Body of pancreas (tissue), 4 donors: Measurements from ENCODE around the gene CATSPER1. TPM values are rescaled to one million over a fixed set of nuclear protein-coding genes. Genes with fewer than 3 reads are reported as not detected.

Experiments
- ATAC-seq: fragments of 150-250 bp; one replicate; pipeline ENCODE4 v1.9.1; 2016
- DNase-seq, 4 donors: peaks; one replicate each; pipeline ENCODE4 v3.0.0-alpha.2; 2019
- H3K27ac ChIP-seq, 4 donors: fragments of 200-600 bp; sonication (generic); 1 replicate in 3 of 4; 2 replicates in 1 of 4; pipeline versions ENCODE4 v1.5.1 to v1.6.1; 2016 to 2019; ENCODE audit warnings: mild to moderate bottlenecking in 1 of 4, mixed read lengths in 1 of 4, moderate library complexity in 1 of 4
- H3K27me3 ChIP-seq, 2 donors: fragments of 200-600 bp; sonication (generic); one replicate each; pipeline ENCODE4 v1.6.0; 2016; ENCODE audit warnings: mild to moderate bottlenecking in 1 of 2
- H3K36me3 ChIP-seq, 2 donors: fragments of 200-600 bp; sonication (generic); replicated peaks in 1 of 2; 2 replicates each; pipeline ENCODE4 v1.5.1; 2016; ENCODE audit warnings: low read depth in 2 of 2; ENCODE audit not compliant: insufficient read depth in 1 of 2
- H3K4me1 ChIP-seq: fragments of 200-600 bp; sonication (generic); one replicate; pipeline ENCODE4 v1.6.0; 2016
- H3K4me3 ChIP-seq, 2 donors: fragments of 200-600 bp; sonication (generic); 1 replicate in 1 of 2; 2 replicates in 1 of 2; pipeline ENCODE4 v1.5.1; 2016 to 2019
- H3K9me3 ChIP-seq, 3 donors: fragments of 200-600 bp; sonication (generic); 1 replicate in 2 of 3; 2 replicates in 1 of 3; pipeline ENCODE4 v1.5.1; 2016
- POLR2A ChIP-seq, 3 donors: fragments of 450-650 bp; IDR thresholded peaks; one replicate each; pipeline ENCODE4 v1.6.1; 2016; ENCODE audit warnings: antibody characterized with exemption in 3 of 3, mild to moderate bottlenecking in 2 of 3
- WGBS, 2 donors: methylation state at CpG; one replicate each; pipeline ENCODE4 v1.1.5; 2017; 5-methylcytosine and 5-hydroxymethylcytosine counted together
- intact Hi-C: fragments of 100-400 bp; cut with DNase I; formaldehyde crosslinking; loops from one replicate; pipeline ENCODE4 v1.15.1; 2023
- total RNA-seq, 2 donors: library from RNA; depleted of rRNA; stranded (reverse); fragments of >200 nt; gene quantifications; one replicate each; pipeline ENCODE4 v1.1.0, GENCODE V29; 2016
- TF ChIP-seq, protein P1 (sequence below), 7 experiments: fragments of 450-650 bp in 4 of 7; fragments of 200-600 bp in 3 of 7; sonication (generic) in 3 of 7; IDR thresholded peaks; one replicate each; pipeline ENCODE4 v1.5.1; 2016 to 2019; ENCODE audit warnings: antibody characterized with exemption in 7 of 7

Gene CATSPER1
- total RNA-seq, 2 donors from 2014 or later = not detected

GRCh38 chr11:66017321-66017720 is 9.0 kb downstream of the CATSPER1 start:
- no peak for ATAC-seq

GRCh38 chr11:66016793-66017177 is 9.5 kb downstream of the CATSPER1 start:
- no peak for ATAC-seq
- intact Hi-C loops = no loop called here
- DNase-seq = no peak

More at GRCh38 chr11:66017321-66017720, 9.0 kb downstream of the CATSPER1 start:
- Histone ChIP-seq H3K9me3 (no peaks in the 10 kb centered on the region), H3K36me3 (no peaks in the 10 kb centered on the region), H3K4me1 (peaks cover 4% of the 10 kb centered on the region), H3K4me3 (no peak overlapping the region), H3K27me3 (no peaks in the 10 kb centered on the region), H3K27ac (no peak overlapping the region)
- TF ChIP-seq, protein P1, sequence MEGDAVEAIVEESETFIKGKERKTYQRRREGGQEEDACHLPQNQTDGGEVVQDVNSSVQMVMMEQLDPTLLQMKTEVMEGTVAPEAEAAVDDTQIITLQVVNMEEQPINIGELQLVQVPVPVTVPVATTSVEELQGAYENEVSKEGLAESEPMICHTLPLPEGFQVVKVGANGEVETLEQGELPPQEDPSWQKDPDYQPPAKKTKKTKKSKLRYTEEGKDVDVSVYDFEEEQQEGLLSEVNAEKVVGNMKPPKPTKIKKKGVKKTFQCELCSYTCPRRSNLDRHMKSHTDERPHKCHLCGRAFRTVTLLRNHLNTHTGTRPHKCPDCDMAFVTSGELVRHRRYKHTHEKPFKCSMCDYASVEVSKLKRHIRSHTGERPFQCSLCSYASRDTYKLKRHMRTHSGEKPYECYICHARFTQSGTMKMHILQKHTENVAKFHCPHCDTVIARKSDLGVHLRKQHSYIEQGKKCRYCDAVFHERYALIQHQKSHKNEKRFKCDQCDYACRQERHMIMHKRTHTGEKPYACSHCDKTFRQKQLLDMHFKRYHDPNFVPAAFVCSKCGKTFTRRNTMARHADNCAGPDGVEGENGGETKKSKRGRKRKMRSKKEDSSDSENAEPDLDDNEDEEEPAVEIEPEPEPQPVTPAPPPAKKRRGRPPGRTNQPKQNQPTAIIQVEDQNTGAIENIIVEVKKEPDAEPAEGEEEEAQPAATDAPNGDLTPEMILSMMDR (IDR thresholded peaks at IDR 0.05) = no peak
- no peak for TF ChIP-seq POLR2A (IDR thresholded peaks at IDR 0.05)
- no peak for DNase-seq
- intact Hi-C loops = no loop called here
- 72% methylated on average over 4 of the region's 4 CpGs for WGBS, 2 donors

GRCh38 chr11:66015936-66016792 is 10.1 kb downstream of the CATSPER1 start:
- H3K27ac ChIP-seq = no peak overlapping the region
- H3K36me3 ChIP-seq = no peaks in the 10 kb centered on the region
- H3K4me1 ChIP-seq = no peaks in the 10 kb centered on the region
- TF ChIP-seq POLR2A (IDR thresholded peaks at IDR 0.05) = no peak
- TF ChIP-seq, protein P1 (IDR thresholded peaks at IDR 0.05) = no peak
- H3K27me3 ChIP-seq = no peaks in the 10 kb centered on the region
- WGBS, 2 donors = 82 to 87% methylated on average over 10 to 18 of the region's 18 CpGs
- ATAC-seq (no peak), DNase-seq (no peak)
- intact Hi-C loops = no loop called here
- no peak overlapping the region for H3K4me3 ChIP-seq
- no peaks in the 10 kb centered on the region for H3K9me3 ChIP-seq

More at GRCh38 chr11:66016793-66017177, 9.5 kb downstream of the CATSPER1 start:
- no peak overlapping the region for H3K27ac ChIP-seq
- no peak for TF ChIP-seq POLR2A (IDR thresholded peaks at IDR 0.05)
- TF ChIP-seq, protein P1 (IDR thresholded peaks at IDR 0.05) = no peak
- H3K4me3 ChIP-seq = no peak overlapping the region
- H3K27me3 ChIP-seq = no peaks in the 10 kb centered on the region
- no peaks in the 10 kb centered on the region for H3K9me3 ChIP-seq
- no peaks in the 10 kb centered on the region for H3K36me3 ChIP-seq
- H3K4me1 ChIP-seq = no peaks in the 10 kb centered on the region
- 82% methylated on average over 10 of the region's 10 CpGs; no CpG with 5 or more reads in 1 of the 2 donors for WGBS, 2 donors

DNA sequence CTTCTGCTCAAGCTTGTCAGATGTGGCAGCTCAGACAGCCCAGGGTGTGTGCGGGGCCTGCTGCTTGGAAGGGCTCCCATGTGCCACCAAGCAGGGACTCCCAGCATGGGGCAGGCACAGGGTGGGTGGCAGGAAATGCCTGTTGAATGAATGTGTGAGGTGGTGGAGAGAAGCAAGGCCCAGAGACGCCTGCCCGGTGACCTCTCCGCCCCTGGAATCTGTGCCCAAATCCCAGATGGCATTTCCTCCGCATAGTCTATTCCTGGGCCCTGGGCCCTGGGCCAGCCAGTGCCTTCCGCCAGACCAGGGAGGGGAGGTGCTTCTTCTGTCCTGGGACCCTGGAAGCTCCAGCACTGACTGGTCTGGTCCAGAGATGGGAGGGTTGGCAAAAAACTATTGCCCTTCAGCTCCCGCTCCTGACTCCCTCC is 10.8 kb downstream of the CATSPER1 start:
- WGBS, 2 donors = 40 to 48% methylated on average over 5 to 7 of the region's 7 CpGs
- ATAC-seq (no peak), DNase-seq (no peak)
- Histone ChIP-seq H3K27me3 (no peaks in the 10 kb centered on the region), H3K9me3 (no peaks in the 10 kb centered on the region), H3K36me3 (no peaks in the 10 kb centered on the region), H3K4me3 (no peak overlapping the region), H3K27ac (no peak overlapping the region), H3K4me1 (no peaks in the 10 kb centered on the region)
- intact Hi-C loops = no loop called here
- no peak for TF ChIP-seq POLR2A (IDR thresholded peaks at IDR 0.05)
- TF ChIP-seq, protein P1 (IDR thresholded peaks at IDR 0.05) = no peak
